ENCODE results near the gene ADAD2.

DNA sequence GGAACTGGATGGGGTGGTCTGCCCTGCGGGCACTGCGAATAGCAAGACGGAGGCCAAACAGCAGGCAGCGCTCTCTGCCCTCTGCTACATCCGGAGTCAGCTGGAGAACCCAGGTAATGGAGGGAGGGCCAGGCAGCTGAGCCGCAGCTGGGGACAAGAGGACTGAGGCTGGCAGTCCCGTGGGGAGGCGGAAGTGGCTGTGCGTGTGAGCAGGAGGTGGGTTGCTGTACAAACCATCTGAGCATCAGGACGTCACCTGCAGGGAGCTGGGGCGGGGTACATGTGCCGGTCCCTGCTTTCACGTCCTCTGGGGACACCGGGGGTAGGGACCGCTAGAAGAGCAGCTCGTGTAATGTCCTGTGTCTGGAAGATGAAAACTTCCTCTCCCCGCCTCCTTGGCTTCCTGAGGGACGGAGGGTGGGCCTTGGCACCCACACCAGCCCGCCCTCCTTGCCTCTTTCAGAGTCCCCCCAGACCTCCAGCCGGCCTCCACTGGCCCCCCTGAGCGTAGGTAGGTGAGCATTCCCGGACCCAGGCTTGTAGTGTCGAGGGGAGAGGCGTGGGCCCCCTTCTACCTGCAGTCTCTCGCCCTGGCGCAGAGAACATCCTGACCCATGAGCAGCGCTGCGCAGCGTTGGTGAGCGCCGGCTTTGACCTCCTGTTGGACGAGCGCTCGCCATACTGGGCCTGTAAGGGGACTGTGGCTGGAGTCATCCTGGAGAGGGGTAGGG lies 3.7 kb downstream of the ADAD2 start:
- no peak for TF ChIP-seq EZH2phosphoT487 (IDR thresholded peaks at IDR 0.05; ENCODE audit: borderline replicate concordance, low read depth, low read length)
- TF ChIP-seq, protein P1, sequence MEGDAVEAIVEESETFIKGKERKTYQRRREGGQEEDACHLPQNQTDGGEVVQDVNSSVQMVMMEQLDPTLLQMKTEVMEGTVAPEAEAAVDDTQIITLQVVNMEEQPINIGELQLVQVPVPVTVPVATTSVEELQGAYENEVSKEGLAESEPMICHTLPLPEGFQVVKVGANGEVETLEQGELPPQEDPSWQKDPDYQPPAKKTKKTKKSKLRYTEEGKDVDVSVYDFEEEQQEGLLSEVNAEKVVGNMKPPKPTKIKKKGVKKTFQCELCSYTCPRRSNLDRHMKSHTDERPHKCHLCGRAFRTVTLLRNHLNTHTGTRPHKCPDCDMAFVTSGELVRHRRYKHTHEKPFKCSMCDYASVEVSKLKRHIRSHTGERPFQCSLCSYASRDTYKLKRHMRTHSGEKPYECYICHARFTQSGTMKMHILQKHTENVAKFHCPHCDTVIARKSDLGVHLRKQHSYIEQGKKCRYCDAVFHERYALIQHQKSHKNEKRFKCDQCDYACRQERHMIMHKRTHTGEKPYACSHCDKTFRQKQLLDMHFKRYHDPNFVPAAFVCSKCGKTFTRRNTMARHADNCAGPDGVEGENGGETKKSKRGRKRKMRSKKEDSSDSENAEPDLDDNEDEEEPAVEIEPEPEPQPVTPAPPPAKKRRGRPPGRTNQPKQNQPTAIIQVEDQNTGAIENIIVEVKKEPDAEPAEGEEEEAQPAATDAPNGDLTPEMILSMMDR (conservative IDR thresholded peaks at IDR 0.05; ENCODE audit: low read length): no peak
